NCI-H510A (cell line): Measurements from ENCODE around the gene NBPF1.
"Not testable (repeated sequence)": the region's sequence is repeated elsewhere in the genome, so short reads cannot be mapped to it uniquely, and the experiment has no call there.

Experiments
- DNase-seq: peaks from one replicate; lab custom pipeline; 2025; lab: John Stamatoyannopoulos, UW

The NBPF1 gene

DNA sequence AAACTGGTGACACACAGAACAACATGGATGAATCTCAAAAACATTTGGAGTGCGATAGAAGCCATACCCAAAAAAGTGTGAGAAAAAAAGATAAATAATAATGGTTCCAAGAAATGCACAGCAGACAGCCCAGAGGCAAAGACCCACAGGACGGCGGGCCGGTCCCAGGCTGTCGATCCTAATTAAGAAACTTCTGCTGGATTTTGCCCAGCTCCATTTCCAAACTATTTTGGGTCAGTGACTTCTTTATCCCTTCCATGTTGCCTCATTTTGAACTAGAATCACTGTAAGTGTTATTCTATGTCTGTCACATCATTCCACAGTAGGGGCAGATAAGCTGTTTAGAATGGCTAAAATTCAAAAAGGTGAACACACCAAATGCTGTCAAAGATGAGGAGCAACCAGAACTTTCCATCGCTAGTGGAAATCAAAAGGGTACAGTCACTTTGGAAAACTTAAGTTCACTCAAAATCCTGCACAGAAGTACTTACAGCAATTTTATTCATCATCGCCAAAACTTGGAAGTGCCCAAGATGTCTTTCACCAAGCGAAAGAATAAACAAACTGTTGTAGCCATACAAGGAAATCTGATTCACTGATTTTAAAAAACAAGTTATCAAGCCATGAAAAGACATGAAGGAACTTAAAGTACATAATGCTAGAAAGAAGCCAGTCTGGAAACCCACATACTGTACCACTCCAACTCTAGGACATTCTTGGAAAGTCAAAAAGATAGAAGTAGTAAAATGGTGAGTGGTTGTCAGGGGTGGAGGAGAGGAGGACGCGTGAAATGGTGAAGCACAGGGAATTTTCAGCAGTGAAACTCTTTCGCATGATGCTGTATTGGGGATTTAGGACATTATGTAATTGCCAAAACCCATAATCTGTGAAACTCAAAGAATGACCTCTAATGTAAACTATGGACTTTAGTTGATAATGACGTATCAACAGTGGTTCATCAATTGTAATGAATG, 7.5 kb downstream of the NBPF1 start:
- DNase-seq: no peak

- no peak for DNase-seq
These were observed 8.2 kb downstream of the NBPF1 start for GRCh38 chr1:16605213-16605525.

- DNase-seq: not testable (repeated sequence)
These were observed 8.7 kb downstream of the NBPF1 start for GRCh38 chr1:16604514-16605212.

GRCh38 chr1:16603623-16604022, 9.7 kb downstream of the NBPF1 start:
- DNase-seq: not testable (repeated sequence)

DNA sequence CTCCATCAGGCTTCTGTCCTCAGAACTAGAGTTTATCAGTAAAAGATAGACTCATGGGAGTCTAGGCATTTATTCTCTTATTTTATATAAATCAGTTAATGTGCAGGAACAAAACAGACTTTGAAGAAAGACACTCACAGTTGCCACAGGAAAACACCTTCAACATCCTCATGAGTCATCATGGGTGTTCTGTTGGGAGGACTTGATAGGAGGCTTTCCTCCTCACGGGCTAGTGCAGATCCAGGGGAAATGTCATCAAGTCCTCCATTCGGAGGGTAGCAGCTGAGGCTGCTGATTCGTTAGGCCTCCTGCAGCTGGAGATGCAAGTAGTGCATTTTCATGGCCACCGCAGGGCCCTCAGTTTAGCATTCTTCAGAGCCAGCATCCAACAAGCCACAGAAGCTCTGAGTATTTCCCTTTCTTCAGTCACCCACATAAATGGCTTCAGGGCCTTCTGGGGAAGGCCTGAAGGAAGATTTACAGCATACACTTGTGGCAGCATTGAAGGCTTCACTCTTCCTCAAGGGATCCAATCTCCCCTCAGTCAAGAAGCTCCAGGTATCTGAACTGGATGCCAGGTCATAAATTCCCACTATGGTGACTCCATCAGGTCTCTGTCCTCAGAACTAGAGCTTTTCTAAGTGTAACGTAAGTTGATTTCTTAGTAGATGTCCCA, 10.9 kb downstream of the NBPF1 start:
- DNase-seq: not testable (repeated sequence)

DNA sequence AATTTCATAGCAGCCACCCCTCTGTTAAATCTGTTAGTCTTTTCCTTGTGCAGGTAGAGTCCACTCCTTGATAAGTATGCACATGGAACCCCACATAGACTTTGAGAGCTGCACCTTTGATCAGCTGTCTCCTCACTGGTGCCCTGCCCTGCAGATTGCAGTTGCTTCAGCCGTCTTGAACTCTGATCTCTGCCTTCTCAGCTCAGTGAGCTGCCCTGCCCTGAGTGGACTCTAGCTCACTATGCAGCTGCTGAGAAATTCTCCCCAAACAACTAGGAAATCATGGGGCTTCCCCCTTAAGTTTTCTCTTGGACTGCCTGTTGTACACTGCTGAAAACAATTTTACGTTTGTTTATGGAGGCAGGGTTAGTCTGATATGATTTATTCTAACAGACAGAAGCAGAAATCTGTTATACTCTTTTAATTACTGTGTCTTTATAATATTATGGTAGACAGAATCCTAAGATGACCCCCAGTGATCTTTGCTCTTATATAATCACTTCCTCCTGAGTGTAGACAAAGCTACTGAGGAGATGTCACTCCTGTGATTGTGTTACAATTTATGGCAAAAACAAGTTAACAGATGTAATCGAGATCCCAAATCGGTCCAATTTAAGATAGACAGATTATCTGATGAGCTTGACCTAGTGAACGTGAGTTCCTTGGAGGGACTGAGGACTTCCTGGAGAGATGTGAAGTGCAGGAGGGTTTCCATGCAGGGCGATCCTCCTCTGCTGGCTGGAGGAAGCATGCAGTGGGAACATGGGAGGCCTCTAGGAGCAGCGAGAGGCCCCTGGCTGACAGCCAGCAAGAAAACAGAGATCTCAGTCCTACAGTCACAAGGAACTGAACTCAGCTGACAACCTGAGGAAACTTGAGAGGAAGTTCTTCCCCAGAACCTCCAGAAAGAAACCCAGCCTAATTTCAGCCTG, 12.2 kb downstream of the NBPF1 start:
- DNase-seq: not testable (repeated sequence)

DNA sequence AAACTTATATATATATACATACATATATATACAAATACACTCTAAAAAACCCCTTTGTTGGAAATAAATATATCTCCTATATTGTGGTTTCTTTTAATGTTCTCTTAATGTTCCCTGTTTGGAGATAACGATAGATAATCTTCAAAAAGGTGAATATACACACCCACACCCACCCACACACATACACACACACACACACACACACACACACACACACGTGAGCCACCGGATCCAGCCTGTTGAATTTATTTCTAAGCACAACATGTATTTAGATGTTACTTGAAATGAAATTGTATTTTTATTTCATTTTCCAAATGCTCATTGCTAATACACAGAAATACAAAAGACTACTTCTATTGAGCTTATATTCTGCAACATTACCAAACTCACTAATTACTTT, 14.0 kb downstream of the NBPF1 start:
- not testable (repeated sequence) for DNase-seq

DNA sequence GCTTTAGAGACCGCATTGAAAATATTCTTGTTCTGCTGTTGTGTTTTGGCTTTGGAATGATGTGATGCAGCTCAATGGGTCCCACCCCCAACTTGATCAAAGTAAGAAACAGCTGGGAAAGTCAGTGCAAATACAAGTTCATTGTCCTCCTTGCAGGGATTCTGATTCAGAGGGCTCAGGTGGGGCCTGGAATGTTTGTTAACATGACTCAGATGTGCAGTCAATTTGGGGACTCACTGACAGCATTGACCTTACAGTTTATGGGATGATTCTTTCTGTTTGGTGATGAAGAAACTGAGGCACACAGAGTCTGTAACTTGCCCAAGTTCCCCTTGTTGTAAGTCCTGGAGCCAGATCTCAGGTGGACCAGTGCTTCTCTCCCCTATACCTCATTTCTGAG, 18.1 kb downstream of the NBPF1 start:
- DNase-seq: not testable (repeated sequence)

DNA sequence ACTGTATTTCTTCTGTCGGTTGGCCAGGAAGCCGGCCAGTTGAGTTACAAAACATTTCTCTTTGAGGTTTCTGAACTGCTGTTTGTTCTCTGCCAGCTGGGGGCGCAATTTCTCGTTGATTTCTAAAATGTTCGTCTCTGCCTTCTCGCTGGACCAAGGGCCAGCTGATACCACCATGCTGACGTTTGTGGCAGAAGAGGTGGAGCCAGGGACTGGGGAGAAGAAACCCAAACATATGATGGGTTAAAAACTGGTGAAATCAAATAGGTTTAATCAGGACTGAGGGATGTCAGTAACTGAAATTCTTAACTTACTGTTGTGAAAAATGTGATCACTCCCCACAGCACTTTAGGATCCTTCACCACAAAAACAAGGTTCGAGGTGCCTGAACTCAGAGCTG, 21.5 kb downstream of the NBPF1 start:
- DNase-seq: not testable (repeated sequence)

GRCh38 chr1:16588081-16588480, 25.3 kb downstream of the NBPF1 start:
- DNase-seq: not testable (repeated sequence)

- DNase-seq: not testable (repeated sequence)
These were observed 25.7 kb downstream of the NBPF1 start for GRCh38 chr1:16587639-16588038.

DNA sequence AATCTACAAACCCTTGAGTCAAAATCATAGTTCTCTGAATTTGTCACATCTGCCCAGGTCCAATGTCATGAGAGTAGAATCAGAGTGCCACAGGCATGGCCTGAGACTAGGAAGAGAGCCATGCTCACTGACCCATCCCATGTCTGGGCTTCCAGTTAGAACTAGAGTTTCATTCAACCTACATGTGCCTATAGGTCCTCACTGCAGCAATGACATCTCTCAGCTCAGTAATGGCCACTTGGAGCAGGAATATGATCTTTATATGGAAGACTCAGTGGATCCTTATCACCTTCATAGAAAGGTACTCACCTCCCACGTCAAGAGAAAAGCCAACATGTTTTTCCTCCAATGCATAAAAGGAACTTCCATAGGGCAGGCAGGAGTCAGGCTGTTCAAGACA, 48.0 kb downstream of the NBPF1 start:
- not testable (repeated sequence) for DNase-seq

DNA sequence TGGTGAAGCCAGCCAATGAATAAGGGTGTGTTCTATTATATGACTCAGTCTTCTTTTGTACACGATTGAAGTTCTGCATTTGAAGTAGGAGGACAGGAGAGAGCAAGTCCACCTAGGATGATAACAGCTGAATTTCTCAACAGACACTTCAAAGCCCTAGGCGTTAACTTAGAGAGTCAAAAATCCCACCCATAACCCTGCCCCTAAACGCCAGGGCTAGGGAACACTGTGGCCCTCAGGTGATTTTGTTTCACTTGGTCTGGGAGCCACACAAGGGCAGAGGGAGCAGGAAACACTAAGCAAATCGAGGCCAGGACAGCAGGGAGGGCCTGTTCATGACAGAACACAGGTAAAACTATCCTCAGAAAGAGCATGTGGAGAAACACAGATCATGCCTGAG, 52.3 kb downstream of the NBPF1 start:
- not testable (repeated sequence) for DNase-seq

- DNase-seq: not testable (repeated sequence)
These were observed 52.9 kb downstream of the NBPF1 start for GRCh38 chr1:16560498-16560897.

DNA sequence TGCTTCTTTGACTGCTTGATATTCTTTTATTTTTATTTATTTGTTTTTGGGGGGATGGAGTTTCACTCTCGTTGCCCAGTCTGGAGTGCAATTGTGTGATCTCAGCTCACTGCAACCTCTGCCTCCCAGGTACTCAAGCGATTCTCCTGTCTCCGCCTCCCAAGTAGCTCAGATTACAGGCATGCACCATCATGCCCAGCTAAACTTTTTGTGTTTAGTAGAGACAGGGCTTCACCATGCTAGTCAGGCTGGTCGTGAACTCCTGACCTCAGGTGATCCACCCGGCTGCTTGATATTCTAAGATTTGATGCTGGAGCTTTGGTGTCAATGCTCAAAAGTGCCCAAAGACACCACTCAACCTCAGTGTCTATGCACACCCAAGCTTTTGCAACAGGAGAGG, 53.7 kb downstream of the NBPF1 start:
- not testable (repeated sequence) for DNase-seq

GRCh38 chr1:16557034-16557433, 56.3 kb downstream of the NBPF1 start:
- DNase-seq: not testable (repeated sequence)

- not testable (repeated sequence) for DNase-seq
These were observed 60.1 kb downstream of the NBPF1 start for GRCh38 chr1:16553244-16553643.

DNA sequence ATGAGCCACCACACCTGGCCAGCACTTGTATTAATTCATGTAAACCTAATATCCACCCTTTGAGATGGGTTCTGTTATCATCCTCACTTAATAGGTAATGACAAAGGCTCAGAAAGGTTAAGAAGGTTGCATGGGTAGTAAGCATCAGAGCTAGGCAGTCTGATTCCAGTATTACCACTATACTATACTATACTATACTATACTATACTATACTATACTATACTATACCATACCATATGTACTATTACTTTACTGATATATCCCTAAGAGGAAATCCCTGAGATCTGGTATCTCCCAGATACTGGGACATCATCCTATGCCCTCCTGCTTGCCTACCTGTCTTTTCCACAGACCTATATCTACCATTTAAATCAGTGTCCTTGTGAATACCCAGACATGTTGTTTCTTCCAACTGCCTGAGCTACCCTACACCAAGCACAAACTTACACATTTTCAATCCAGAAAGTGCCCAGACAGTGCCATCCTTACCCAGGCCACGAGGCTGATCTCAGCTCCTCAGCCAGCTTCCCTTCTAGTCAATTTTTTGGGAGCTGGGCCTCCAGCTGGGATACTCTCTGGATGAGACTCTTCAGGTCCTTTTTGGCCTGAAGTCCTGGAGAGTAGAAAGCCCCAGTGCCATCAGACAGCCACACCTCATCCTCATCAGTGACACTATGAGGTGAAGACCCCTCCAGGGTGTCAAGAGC, 63.0 kb downstream of the NBPF1 start:
- not testable (repeated sequence) for DNase-seq

GRCh38 chr1:16549545-16549944, 63.8 kb downstream of the NBPF1 start:
- DNase-seq: not testable (repeated sequence)

GRCh38 chr1:16547502-16548241, 65.7 kb downstream of the NBPF1 start:
- not testable (repeated sequence) for DNase-seq
